GM19023 (cell line): ENCODE measurements around the gene LARP4.
"Not testable (repeated sequence)": the region's sequence is repeated elsewhere in the genome, so short reads cannot be mapped to it uniquely, and the experiment has no call there.

Experiments used
- ATAC-seq: cut with Tn5 transposase; IDR thresholded peaks from one replicate; pipeline ENCODE4 v1.9.1; 2021; ENCODE audit warnings: mild to moderate bottlenecking, moderate library complexity; ENCODE audit not compliant: unreplicated experiment

Gene LARP4

GRCh38 chr12:50400638-50401499 lies at the start of gene LARP4:
LARP4 (plus strand) TSS chr12:50400885; CDS start chr12:50401011, 126 bp downstream.
- peak; percentile 94 for ATAC-seq

- ATAC-seq, result no peak
These were observed 49.3 kb upstream of the LARP4 start for GRCh38 chr12:50351120-50352043.

- ATAC-seq, result no peak
These were observed 47.3 kb upstream of the LARP4 start for GRCh38 chr12:50353404-50353803.

- no peak for ATAC-seq
These were observed 46.7 kb upstream of the LARP4 start for GRCh38 chr12:50353869-50354593.

- no peak for ATAC-seq
These were observed 45.8 kb upstream of the LARP4 start for GRCh38 chr12:50354908-50355307.

GRCh38 chr12:50355365-50355764 lies 45.3 kb upstream of the LARP4 start:
- no peak for ATAC-seq

- ATAC-seq, result no peak
These were observed 38.0 kb upstream of the LARP4 start for GRCh38 chr12:50362671-50363070.

- no peak for ATAC-seq
These were observed 37.5 kb upstream of the LARP4 start for GRCh38 chr12:50363141-50363540.

GRCh38 chr12:50365709-50366406 lies 34.8 kb upstream of the LARP4 start:
- ATAC-seq, result no peak

GRCh38 chr12:50370672-50371071 lies 30.0 kb upstream of the LARP4 start:
- ATAC-seq, result not testable (repeated sequence)

GRCh38 chr12:50375802-50376201 lies 24.9 kb upstream of the LARP4 start:
- ATAC-seq, result no peak

- ATAC-seq, result no peak
These were observed 19.8 kb upstream of the LARP4 start for GRCh38 chr12:50380761-50381325.

GRCh38 chr12:50387487-50387886 lies 13.2 kb upstream of the LARP4 start:
- no peak for ATAC-seq

- ATAC-seq, result no peak
These were observed 12.7 kb upstream of the LARP4 start for GRCh38 chr12:50387972-50388478.

- not testable (repeated sequence) for ATAC-seq
These were observed 11.9 kb upstream of the LARP4 start for GRCh38 chr12:50388793-50389192.

GRCh38 chr12:50390316-50390741 lies 10.4 kb upstream of the LARP4 start:
- no peak for ATAC-seq

- ATAC-seq, result no peak
These were observed 6.1 kb upstream of the LARP4 start for GRCh38 chr12:50394469-50395029.

- no peak for ATAC-seq
These were observed 3.5 kb upstream of the LARP4 start for GRCh38 chr12:50397117-50397650.

GRCh38 chr12:50398931-50399330 lies 1.8 kb upstream of the LARP4 start:
- ATAC-seq, result no peak
